GM12878 (cell line): ENCODE results near the gene SMARCD2. TPM values are rescaled to one million over a fixed set of nuclear protein-coding genes. Genes with fewer than 3 reads are reported as not detected.

ENCODE experiments used
- polyA plus RNA-seq, 11 experiments: library from polyadenylated mRNA; depleted of rRNA in 4 of 11; unstranded in 6 of 11; stranded (reverse) in 5 of 11; fragments of >200 nt; fragmentation: Nextera tagmentation in 4 of 11; fragmentation: Illumina TruSeq in 1 of 11; extraction: Ambion mirVana in 4 of 11; extraction: Trizol in 1 of 11; gene quantifications; 1 replicate in 1 of 11; 2 replicates in 10 of 11; pipeline versions ENCODE4 v1.2.1 to v1.2.3, GENCODE V29; 2011 to 2016; ENCODE audit warnings: inconsistent platforms in 2 of 11, missing spikeins in 2 of 11, low read depth in 1 of 11
- small RNA-seq: library from RNA; depleted of rRNA; stranded (forward); fragments of <200 nt; gene quantifications from one replicate; pipeline ENCODE3, GENCODE V24; 2014
- total RNA-seq, 4 experiments: library from RNA; depleted of rRNA in 3 of 4; stranded (reverse); fragments of >200 nt in 3 of 4; fragmentation: Illumina TruSeq in 1 of 4; extraction: Trizol in 1 of 4; gene quantifications; 2 replicates each; pipeline versions ENCODE4 v1.2.1 to v1.2.3, GENCODE V29; 2013 to 2021

The SMARCD2 gene
- total and polyA plus RNA-seq, 10 of the 15 experiments (the other 5 are each of a cell fraction or from before 2014, with no cell fraction given), result 2.4 to 111 (median 63.6) TPM

Small RNAs within 50 kb of the gene (small RNA-seq; reads per million reads assigned to genes)
- gene AC040958.1, result not detected

Other genes starting within 250 kb of the SMARCD2 start
Only the 7 nearest of the 17 such genes appear.
- gene DDX42, start 68.5 kb downstream of the SMARCD2 start, total RNA-seq (2014; rRNA removed), result 55.4 and 67.6 TPM in 2 replicates
- gene DDX42, start 68.5 kb downstream of the SMARCD2 start, total RNA-seq (2014; rRNA removed; fragmentation: Illumina TruSeq; extraction: Trizol), result 75.3 and 78.3 TPM in 2 replicates
- 92.9 and 109 TPM in 2 replicates for gene DDX42, start 68.5 kb downstream of the SMARCD2 start, total RNA-seq (2021)
- 127 and 154 TPM in 2 replicates for gene DDX42, start 68.5 kb downstream of the SMARCD2 start, polyA plus RNA-seq (2011; rRNA removed)
- gene DDX42, start 68.5 kb downstream of the SMARCD2 start, polyA plus RNA-seq (2014; fragmentation: Illumina TruSeq; extraction: Trizol), result 147 and 173 TPM in 2 replicates
- gene DDX42, start 68.5 kb downstream of the SMARCD2 start, polyA plus RNA-seq (2014; fragmentation: Nextera tagmentation; extraction: Ambion mirVana), result 10 to 100 TPM; 14.6 to 33.7 TPM
- gene DDX42, start 68.5 kb downstream of the SMARCD2 start, polyA plus RNA-seq (2014; rRNA removed), result 104 and 122 TPM in 2 replicates
- 10 to 100 TPM; 31.3 to 39.6 TPM for gene DDX42, start 68.5 kb downstream of the SMARCD2 start, polyA plus RNA-seq (2016; fragmentation: Nextera tagmentation; extraction: Ambion mirVana)
- 37.1 and 55.0 TPM in 2 replicates for gene PSMC5, start 15.3 kb downstream of the SMARCD2 start, total RNA-seq (2014; rRNA removed)
- 89.0 and 89.2 TPM in 2 replicates for gene PSMC5, start 15.3 kb downstream of the SMARCD2 start, total RNA-seq (2014; rRNA removed; fragmentation: Illumina TruSeq; extraction: Trizol)
- 124 TPM in 2 replicates for gene PSMC5, start 15.3 kb downstream of the SMARCD2 start, total RNA-seq (2021)
- 119 and 156 TPM in 2 replicates for gene PSMC5, start 15.3 kb downstream of the SMARCD2 start, polyA plus RNA-seq (2011; rRNA removed)
- 139 TPM in 2 replicates for gene PSMC5, start 15.3 kb downstream of the SMARCD2 start, polyA plus RNA-seq (2014; fragmentation: Illumina TruSeq; extraction: Trizol)
- 100 to 1,000 TPM; 115 to 266 TPM for gene PSMC5, start 15.3 kb downstream of the SMARCD2 start, polyA plus RNA-seq (2014; fragmentation: Nextera tagmentation; extraction: Ambion mirVana)
- 164 and 173 TPM in 2 replicates for gene PSMC5, start 15.3 kb downstream of the SMARCD2 start, polyA plus RNA-seq (2014; rRNA removed)
- gene PSMC5, start 15.3 kb downstream of the SMARCD2 start, polyA plus RNA-seq (2016; fragmentation: Nextera tagmentation; extraction: Ambion mirVana), result 100 to 1,000 TPM; 212 to 214 TPM
- gene FTSJ3, start 15.0 kb downstream of the SMARCD2 start, total RNA-seq (2014; rRNA removed), result 48.9 and 57.5 TPM in 2 replicates
- gene FTSJ3, start 15.0 kb downstream of the SMARCD2 start, total RNA-seq (2014; rRNA removed; fragmentation: Illumina TruSeq; extraction: Trizol), result 46.9 and 47.0 TPM in 2 replicates
- 46.7 and 54.0 TPM in 2 replicates for gene FTSJ3, start 15.0 kb downstream of the SMARCD2 start, total RNA-seq (2021)
- 35.9 and 38.4 TPM in 2 replicates for gene FTSJ3, start 15.0 kb downstream of the SMARCD2 start, polyA plus RNA-seq (2011; rRNA removed)
- gene FTSJ3, start 15.0 kb downstream of the SMARCD2 start, polyA plus RNA-seq (2014; fragmentation: Illumina TruSeq; extraction: Trizol), result 50.5 and 54.9 TPM in 2 replicates
- 10 to 100 TPM; 17.2 to 34.2 TPM for gene FTSJ3, start 15.0 kb downstream of the SMARCD2 start, polyA plus RNA-seq (2014; fragmentation: Nextera tagmentation; extraction: Ambion mirVana)
- 42.6 TPM in 2 replicates for gene FTSJ3, start 15.0 kb downstream of the SMARCD2 start, polyA plus RNA-seq (2014; rRNA removed)
- gene FTSJ3, start 15.0 kb downstream of the SMARCD2 start, polyA plus RNA-seq (2016; fragmentation: Nextera tagmentation; extraction: Ambion mirVana), result 10 to 100 TPM; 71.0 to 79.2 TPM
- not detected in 2 replicates for gene CSH2, start 31.0 kb upstream of the SMARCD2 start, total RNA-seq (2014; rRNA removed)
- gene CSH2, start 31.0 kb upstream of the SMARCD2 start, total RNA-seq (2014; rRNA removed; fragmentation: Illumina TruSeq; extraction: Trizol), result not detected in 2 replicates
- gene CSH2, start 31.0 kb upstream of the SMARCD2 start, total RNA-seq (2021), result not detected in 2 replicates
- gene CSH2, start 31.0 kb upstream of the SMARCD2 start, polyA plus RNA-seq (2011; rRNA removed), result not detected in 2 replicates
- gene CSH2, start 31.0 kb upstream of the SMARCD2 start, polyA plus RNA-seq (2014; fragmentation: Illumina TruSeq; extraction: Trizol), result not detected in 2 replicates
- not detected for gene CSH2, start 31.0 kb upstream of the SMARCD2 start, polyA plus RNA-seq (2014; fragmentation: Nextera tagmentation; extraction: Ambion mirVana)
- gene CSH2, start 31.0 kb upstream of the SMARCD2 start, polyA plus RNA-seq (2014; rRNA removed), result not detected in 2 replicates
- not detected for gene CSH2, start 31.0 kb upstream of the SMARCD2 start, polyA plus RNA-seq (2016; fragmentation: Nextera tagmentation; extraction: Ambion mirVana)
- not detected in 2 replicates for gene GH2, start 39.3 kb upstream of the SMARCD2 start, total RNA-seq (2014; rRNA removed)
- gene GH2, start 39.3 kb upstream of the SMARCD2 start, total RNA-seq (2014; rRNA removed; fragmentation: Illumina TruSeq; extraction: Trizol), result not detected in 2 replicates
- gene GH2, start 39.3 kb upstream of the SMARCD2 start, total RNA-seq (2021), result not detected in 2 replicates
- gene GH2, start 39.3 kb upstream of the SMARCD2 start, polyA plus RNA-seq (2011; rRNA removed), result not detected in 2 replicates
- gene GH2, start 39.3 kb upstream of the SMARCD2 start, polyA plus RNA-seq (2014; fragmentation: Illumina TruSeq; extraction: Trizol), result not detected in 2 replicates
- not detected for gene GH2, start 39.3 kb upstream of the SMARCD2 start, polyA plus RNA-seq (2014; fragmentation: Nextera tagmentation; extraction: Ambion mirVana)
- gene GH2, start 39.3 kb upstream of the SMARCD2 start, polyA plus RNA-seq (2014; rRNA removed), result not detected in 2 replicates
- not detected for gene GH2, start 39.3 kb upstream of the SMARCD2 start, polyA plus RNA-seq (2016; fragmentation: Nextera tagmentation; extraction: Ambion mirVana)
- not detected in 2 replicates for gene CSH1, start 53.9 kb upstream of the SMARCD2 start, total RNA-seq (2014; rRNA removed)
- not detected in 2 replicates for gene CSH1, start 53.9 kb upstream of the SMARCD2 start, total RNA-seq (2014; rRNA removed; fragmentation: Illumina TruSeq; extraction: Trizol)
- not detected in 2 replicates for gene CSH1, start 53.9 kb upstream of the SMARCD2 start, total RNA-seq (2021)
- gene CSH1, start 53.9 kb upstream of the SMARCD2 start, polyA plus RNA-seq (2011; rRNA removed), result not detected in 2 replicates
- gene CSH1, start 53.9 kb upstream of the SMARCD2 start, polyA plus RNA-seq (2014; fragmentation: Illumina TruSeq; extraction: Trizol), result not detected in 2 replicates
- not detected for gene CSH1, start 53.9 kb upstream of the SMARCD2 start, polyA plus RNA-seq (2014; fragmentation: Nextera tagmentation; extraction: Ambion mirVana)
- not detected in 2 replicates for gene CSH1, start 53.9 kb upstream of the SMARCD2 start, polyA plus RNA-seq (2014; rRNA removed)
- not detected for gene CSH1, start 53.9 kb upstream of the SMARCD2 start, polyA plus RNA-seq (2016; fragmentation: Nextera tagmentation; extraction: Ambion mirVana)
- gene CSHL1, start 68.6 kb upstream of the SMARCD2 start, total RNA-seq (2014; rRNA removed), result not detected in 2 replicates
- not detected in 2 replicates for gene CSHL1, start 68.6 kb upstream of the SMARCD2 start, total RNA-seq (2014; rRNA removed; fragmentation: Illumina TruSeq; extraction: Trizol)
- not detected in 2 replicates for gene CSHL1, start 68.6 kb upstream of the SMARCD2 start, total RNA-seq (2021)
- not detected in 2 replicates for gene CSHL1, start 68.6 kb upstream of the SMARCD2 start, polyA plus RNA-seq (2011; rRNA removed)
- gene CSHL1, start 68.6 kb upstream of the SMARCD2 start, polyA plus RNA-seq (2014; fragmentation: Illumina TruSeq; extraction: Trizol), result not detected in 2 replicates
- not detected for gene CSHL1, start 68.6 kb upstream of the SMARCD2 start, polyA plus RNA-seq (2014; fragmentation: Nextera tagmentation; extraction: Ambion mirVana)
- gene CSHL1, start 68.6 kb upstream of the SMARCD2 start, polyA plus RNA-seq (2014; rRNA removed), result not detected in 2 replicates
- not detected for gene CSHL1, start 68.6 kb upstream of the SMARCD2 start, polyA plus RNA-seq (2016; fragmentation: Nextera tagmentation; extraction: Ambion mirVana)